Lung microvascular endothelial cell (primary cell): ENCODE data around the gene TRMT61A. TPM values are rescaled to one million over a fixed set of nuclear protein-coding genes. Genes with fewer than 3 reads are reported as not detected.
"Not testable (repeated sequence)": the region's sequence is repeated elsewhere in the genome, so short reads cannot be mapped to it uniquely, and the experiment has no call there.

Experiments used
- DNase-seq, 2 donors: peaks; one replicate each; pipeline versions ENCODE4 v3.0.0 to v3.0.0-alpha.2; 2010; ENCODE audit warnings: low read depth in 2 of 2
- total RNA-seq: library from RNA; depleted of rRNA; stranded (reverse); fragments of >200 nt; gene quantifications from 2 replicates; pipeline ENCODE4 v1.2.1, GENCODE V29; 2014

The TRMT61A gene
- total RNA-seq, 1 donor from 2014 or later: 5.4 TPM

DNA sequence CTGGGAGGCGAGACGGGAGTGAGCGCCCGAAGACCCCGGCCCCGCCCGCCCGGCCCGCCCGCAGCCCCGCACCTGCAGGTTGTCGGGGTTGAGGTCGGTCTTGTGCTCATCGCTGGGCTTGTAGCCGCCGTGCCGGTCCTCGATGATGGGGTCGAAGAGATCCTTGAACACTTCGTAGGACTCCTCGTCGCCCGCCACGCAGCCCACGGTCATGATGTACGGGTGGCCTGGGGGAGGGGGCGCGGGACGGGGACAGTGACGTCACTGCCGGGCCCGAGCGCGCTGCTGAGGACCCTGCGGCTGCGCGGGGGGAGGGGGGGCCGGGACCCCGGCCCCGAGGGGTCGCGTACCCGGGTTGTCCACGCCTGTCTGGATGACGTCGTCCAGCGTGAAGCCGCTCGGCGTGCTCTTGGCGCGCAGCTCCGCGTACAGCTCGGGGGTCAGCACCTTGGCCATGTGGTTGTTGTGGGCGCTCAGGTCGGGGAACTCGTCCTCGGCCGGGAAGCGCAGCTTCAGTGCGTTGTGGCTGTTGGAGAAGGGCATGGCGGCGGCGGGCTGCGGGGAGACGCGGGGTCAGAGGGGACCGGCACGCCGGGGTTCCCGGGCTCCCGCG is 6.9 kb upstream of the TRMT61A start:
- DNase-seq: no peak

DNA sequence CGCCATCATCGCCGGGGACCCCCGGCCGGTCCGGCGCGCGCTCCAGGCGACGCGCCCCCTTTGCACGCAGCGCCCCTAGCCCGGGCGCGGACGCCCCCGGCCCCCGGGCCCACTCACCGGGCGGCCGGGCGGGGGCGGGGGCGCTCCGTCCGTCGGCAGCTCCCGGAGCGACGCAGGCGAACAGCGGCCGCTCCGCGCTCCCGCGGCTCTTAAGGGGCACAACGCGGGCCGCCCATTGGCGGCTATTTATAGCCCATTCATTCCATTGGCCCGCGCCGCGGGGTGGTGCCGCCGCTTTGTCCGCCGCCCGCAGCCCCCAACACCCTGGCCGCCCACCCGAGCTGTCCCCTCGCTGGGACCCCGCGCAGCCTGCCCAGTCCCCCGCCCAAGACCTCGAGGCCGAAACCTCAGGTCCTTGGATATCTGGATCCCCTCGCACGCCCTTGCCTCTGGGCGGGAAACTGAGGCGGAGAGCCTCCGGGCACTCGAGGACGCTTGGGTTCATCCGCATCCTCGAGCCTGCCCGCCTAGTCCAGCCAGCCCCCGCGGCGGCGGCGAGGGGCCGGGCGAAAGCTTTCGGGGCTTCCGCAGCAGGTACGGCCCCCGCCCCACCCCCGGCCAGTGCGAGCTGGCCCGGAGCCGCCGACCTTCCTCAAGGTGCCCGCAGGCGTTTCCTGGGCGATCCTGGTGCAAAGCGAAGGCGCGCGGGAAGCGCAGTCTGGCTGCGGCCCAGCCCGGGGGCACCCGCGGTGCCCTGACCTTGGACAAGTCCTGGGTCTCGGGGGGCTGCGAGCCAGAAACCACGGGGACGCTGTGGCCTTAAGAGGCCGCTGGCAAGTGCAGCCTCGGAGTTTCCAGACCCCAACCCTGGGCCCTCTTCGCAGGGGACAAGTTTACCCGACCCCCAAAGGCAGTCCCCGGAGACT is 6.1 kb upstream of the TRMT61A start, which contains the start of gene CKB:
CKB (minus strand) TSS at position 182 of the 926 bp plus-strand sequence. CDS start 337 bp downstream, outside the sequence.
- DNase-seq: peak; percentile 43 to 69

DNA sequence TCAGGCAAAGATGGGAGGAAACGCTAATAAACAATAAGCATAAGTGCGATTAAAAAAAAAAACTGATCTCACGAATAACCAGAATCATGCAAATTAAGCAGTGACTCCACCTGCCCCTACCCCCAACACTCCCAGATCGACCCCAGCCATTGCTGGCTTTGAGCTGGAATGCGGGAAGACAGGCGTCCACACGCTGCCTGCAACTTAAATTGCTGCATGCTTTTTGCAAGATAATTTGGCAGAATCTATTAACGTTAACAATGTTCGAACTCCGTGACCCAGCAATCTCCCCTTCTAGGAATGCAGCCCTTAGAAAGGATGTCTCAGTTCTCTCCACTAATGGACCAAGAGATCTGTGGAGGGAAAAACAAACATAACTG is 5.4 kb upstream of the TRMT61A start:
- DNase-seq: no peak

DNA sequence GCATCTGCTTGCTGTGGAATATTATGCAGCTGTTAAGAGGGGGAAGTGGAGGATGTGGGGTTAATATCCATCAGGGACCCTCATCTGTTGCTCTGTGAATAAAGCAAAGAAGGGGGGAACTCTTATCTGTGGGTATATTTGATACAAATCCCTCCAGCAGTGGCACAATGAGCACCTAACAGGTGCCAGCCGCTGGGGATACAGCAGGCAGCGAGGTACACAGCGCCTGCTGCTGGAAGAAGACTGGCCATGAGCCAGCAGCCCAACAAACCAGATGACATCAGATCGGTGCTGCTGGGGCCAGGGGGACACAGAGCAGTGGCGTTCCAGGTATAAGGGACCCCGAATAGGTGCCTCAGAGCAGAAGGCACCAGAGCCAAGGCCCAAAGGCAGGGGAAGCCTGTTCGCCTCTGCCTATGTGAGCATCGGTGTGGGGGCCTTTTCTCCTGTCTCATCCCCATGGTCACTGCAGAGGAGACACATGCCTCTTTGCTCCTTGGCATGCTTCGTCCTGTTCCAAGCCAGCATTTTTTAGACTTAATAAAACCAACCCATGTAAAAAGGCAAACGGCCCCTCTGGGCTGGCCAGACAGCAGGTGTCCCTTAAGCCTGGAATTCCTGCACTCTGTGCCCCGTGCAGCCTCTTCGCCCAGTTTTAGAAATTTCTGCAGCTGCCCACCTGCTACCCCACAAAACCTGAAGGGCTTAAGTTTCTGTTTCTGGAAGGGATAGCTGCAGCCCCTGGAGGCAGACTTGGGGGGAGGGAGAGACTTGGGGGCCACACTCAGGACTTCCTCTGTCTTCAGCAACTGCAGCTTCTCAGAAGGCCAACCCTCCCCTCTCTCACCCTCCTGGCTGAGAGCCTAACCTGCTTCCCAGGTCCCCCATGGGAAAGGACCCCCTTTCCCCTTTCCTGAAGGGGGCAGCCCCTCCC is 4.7 kb upstream of the TRMT61A start:
- DNase-seq: no peak

DNA sequence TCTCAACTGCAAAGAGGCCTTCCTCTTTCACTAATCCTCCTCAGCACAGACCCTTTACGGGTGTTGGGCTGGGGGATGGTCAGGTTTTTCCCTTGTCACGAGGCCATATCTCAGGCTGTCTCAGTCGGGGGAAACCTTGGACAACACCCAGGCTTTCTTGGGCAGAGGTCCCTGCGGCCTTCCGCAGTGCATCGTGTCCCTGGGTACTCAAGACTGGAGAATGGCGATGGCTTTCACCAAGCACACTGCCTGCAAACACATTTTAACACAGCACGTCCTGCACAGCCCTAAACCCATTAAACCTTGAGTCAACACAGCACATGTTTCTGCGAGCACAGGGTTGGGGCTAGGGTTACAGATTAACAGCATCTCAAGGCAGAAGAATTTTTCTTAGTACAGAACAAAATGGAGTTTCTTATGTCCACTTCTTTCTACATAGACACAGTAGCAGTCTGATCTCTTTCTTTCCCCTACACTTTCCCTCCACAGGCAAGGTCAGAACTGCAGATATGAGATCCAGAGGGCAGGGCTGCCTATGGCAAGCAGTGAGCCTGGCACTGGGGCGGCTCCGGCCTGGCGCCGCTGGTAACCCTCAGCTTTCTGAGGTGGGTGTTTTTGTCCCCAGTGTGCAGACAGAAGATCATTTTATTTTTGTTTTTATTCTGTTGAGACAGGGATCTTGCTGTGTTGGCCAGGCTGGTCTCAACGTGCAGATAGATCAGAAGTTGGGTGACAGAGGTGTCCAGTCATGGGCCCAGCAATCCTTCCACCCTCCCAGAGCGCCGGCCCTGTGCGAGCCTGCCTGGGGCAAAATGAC is 3.4 kb upstream of the TRMT61A start:
- DNase-seq: not testable (repeated sequence)

DNA sequence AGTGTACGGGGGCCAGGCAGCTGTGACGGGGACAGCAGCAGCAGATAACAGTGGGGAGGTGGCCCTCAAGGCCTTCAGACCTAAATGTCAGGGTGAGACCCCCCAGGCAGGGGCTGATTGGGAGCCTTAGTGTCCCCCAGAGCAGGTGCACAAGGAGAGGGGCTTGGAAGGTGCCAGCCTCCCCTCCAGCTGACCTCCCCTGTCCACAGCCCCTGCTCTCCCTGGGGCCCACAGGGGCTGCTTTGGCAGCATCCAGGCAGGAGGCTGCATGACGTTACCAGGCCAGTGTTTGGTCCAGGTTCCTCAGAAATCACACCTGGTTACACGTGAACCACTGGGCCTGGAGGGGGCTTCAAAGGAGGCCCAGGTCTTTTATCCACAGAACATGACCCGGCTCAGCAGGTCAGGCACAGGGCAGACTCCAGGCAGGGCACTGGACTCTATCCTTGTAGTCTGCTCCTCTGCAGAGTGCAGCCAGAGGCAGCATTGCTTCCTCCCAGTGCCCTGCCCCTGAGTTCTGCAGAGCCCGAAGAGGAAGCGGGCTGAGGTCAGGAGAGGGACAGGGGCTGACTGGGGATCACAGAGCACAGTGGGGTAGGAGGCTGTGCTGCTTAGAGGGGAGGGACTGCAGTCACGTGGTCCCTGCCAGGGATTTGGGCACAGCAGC is 2.6 kb upstream of the TRMT61A start:
- DNase-seq: no peak

DNA sequence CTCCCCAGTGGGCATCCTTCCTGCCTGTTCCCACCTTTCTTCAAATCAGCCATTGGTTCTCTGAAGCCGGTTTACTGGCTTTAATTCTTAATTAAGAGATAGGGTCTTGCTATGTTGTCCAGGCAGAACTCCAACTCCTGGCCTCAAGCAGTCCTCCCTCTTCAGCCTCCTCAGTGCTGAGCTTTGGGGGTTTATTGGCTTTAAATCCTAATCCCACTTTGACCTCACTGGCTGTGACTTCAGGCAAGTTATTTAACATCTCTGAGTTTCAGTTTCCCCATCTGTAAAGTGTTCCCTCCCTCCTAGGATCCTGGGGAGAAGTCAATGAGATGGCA is 2.1 kb upstream of the TRMT61A start:
- DNase-seq: no peak

DNA sequence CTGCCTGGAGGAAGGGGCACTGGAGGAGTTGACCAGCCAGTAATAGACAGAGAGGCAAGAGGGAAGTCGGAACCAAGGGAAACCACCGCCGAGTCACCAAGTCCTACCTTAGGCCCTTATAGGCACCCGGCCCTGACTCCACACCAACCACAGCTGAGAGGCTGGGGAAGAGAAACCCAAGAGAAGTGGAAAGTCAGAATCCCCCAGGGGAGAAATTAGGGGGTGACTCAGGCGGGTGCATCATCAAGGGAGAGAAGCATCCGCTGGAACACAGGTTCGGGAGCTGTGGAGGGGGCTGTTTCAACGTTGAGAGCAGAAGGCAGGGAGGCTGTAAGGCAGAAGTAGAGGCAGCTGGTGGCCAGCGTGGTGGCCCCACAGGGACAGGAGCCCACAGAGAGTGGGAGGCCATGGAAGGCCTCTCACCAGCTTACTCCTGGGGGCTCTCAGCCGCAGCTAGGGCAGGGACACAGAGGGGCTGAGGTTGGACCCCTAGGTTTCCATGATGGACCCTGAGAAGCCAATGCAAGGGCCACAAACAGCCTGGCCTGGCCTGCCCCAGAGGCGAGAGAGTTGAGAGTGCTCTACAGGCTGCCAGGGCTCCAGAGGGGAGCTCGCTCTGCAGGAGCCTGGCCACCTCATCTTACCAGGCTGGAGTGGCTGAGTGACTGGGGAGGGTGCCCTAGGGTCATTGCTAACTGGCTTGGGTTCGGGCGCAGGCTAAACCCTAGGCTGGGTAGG is 1.4 kb upstream of the TRMT61A start:
- DNase-seq: no peak

DNA sequence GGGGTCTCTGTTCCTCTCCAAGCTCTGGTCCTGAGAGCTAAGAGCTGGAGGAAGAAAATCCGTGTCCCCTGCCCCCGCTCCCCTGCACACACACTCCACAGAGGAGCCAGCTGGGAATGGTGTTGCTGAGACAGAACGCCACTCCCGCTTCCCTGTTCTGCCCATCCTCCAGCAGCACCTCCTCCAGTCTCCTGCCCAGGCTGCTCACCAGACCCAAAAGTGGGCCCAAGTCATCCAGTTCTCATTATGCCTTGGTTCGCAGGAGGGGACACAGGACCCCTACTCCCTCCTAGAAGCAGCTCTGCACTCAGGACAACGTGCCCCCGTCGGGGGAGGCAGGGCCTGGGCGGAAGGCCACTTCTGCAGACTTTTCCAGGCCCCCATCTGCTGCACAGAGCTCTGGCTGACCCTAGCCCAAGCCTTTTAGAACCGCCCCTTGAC is 830 bp upstream of the TRMT61A start:
- no peak for DNase-seq

DNA sequence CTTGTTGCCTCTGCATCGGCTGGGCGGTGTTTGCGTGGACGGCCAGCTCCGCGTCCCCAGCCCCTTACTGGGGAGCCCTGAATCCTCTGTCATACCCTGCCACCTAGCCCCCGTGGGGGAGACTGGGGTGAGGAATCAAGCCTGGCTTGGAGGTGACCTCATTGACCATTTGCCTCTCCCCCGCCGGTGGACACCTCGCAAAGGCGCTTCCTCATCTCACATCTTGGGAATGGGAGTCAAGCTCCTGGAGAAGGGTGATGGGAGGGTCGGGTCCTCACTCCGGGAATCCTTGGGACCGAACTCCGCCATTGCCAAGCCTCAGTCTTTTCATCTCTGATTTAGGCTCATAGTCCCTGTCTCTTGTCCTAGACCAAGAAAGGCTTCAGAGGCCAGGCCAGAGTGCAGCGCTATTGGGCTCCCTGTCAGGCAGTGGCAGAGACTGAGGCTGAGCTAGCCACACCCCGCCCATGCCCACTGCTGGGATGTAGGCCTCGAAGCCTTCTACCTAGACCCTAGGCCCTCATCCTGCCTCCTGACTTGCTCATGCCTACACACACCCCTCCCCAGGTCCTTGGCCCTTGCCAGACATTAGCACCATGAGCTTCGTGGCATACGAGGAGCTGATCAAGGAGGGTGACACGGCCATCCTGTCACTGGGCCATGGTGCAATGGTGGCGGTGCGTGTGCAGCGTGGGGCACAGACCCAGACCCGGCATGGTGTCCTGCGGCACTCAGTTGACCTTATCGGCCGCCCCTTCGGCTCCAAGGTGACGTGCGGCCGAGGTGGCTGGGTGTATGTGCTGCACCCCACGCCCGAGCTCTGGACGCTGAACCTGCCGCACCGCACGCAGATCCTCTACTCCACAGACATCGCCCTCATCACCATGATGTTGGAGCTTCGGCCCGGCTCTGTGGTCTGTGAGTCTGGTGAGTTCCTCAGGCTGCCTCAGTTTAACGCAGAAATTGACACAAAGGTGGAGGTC is 678 bp downstream of the TRMT61A start:
- DNase-seq: no peak

DNA sequence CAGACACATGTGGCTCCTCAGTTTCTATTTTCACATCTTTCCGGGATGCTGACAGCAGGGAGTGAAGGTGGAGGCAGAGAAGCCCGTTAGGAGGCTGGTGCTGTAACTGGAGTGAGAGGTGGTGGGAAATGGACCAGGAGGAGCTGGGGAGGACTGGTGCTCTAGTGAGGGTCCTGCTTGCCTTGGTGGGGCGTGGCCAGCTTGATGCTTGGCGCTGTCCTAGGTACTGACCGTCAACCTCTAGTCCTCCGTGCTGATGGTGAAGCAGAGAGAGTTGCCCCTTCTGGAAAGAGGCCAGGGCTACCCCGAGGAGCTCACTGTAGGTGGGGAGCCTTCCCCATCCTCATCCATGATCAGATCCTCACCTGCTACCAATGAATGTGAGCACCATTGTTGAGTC is 1.4 kb downstream of the TRMT61A start:
- peak; percentile 40 to 42 for DNase-seq

DNA sequence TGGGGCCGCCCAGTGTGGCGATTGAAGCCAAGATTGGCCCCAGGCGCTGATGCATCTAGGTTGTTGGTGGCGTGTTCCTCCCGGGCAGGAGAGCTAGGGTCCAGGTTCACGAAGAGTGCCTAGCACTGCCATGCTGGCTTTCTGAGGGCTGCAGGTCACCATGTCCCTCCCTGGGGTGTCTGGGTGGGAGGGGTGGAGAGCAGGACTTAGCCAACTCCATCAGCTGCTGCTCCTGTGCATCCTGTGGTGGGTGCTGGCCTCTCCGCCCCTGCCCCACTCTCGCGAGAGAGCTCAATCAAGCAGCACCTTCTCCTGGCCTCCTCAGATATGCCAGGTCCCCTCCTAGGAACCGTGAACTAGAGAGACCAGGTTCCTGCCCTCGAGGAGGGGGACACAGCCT is 1.8 kb downstream of the TRMT61A start:
- no peak for DNase-seq

DNA sequence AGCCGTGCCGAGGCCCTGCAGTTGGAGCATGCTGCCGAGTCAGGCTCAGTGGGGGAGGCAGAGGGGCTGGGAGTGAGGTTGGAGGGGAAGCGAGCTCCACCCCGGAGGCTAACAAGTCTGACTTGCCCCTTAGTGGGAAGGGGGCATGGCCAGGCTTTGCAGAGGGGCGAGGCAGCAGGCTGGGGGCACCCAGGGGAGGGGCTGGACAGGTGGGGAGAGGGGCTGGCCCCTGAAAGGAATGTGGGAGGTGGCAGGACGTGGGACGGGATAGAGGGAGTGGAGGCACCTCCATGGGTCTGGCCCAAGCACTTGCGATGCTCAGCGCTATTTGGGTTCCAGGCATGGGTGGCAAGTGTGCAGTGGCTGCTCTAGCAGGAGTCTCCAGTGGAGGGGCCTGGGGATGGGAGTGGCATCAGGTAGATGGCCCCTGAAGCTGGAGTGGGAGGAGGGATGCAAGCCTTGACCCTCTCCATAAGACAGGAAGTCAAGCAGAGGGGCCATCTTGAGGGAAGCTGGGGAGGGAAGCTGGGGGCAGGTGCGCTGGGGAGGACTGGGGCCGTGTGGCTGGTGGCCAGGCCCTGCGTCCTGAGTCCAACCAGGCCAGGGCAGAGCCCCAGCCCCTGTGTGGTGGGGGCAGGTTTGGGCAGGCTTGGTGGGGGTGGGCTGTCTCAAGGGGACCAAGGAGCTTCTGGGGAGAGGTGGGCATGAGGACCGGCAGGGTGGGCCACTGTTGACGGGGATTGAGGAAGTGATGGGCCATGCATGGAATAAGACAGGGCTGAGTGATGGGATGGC is 2.6 kb downstream of the TRMT61A start:
- DNase-seq: no peak

DNA sequence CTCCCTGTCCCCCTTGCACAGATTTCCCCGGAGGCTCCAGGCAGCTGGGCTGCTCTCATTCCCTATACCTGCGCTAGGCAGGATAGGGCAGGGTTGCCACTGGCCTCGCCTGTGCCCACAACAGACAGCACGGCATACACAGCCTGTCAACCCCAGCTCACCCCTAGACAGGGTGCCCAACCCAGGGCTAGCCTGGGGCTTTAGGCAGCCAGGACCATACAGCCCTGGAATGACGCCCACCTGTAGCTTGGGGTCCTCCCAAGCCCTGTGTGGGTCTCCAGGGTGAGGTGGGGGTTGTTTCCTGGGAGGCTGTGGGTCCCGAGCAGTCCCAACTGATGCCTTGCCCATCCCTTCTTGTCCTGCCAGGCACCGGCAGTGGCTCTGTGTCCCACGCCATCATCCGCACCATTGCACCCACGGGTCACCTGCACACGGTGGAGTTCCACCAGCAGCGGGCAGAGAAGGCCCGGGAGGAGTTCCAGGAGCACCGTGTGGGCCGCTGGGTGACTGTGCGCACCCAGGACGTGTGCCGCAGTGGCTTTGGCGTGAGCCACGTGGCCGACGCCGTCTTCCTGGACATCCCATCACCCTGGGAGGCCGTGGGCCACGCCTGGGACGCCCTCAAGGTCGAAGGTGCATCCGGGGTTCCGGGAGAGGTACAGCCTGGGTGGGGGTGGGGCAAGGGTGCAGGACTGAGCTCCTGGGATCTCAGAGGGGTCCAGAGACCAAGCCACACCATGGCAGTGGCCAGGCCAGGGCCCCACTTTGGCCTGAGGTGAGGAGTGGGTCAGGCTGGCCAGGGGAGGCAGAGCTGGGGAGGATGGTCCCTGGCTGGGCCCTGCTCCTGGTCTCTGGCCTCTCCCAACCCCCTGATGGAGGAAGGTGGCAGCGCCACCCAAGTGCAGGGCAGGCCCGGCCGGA is 3.5 kb downstream of the TRMT61A start:
- no peak for DNase-seq

DNA sequence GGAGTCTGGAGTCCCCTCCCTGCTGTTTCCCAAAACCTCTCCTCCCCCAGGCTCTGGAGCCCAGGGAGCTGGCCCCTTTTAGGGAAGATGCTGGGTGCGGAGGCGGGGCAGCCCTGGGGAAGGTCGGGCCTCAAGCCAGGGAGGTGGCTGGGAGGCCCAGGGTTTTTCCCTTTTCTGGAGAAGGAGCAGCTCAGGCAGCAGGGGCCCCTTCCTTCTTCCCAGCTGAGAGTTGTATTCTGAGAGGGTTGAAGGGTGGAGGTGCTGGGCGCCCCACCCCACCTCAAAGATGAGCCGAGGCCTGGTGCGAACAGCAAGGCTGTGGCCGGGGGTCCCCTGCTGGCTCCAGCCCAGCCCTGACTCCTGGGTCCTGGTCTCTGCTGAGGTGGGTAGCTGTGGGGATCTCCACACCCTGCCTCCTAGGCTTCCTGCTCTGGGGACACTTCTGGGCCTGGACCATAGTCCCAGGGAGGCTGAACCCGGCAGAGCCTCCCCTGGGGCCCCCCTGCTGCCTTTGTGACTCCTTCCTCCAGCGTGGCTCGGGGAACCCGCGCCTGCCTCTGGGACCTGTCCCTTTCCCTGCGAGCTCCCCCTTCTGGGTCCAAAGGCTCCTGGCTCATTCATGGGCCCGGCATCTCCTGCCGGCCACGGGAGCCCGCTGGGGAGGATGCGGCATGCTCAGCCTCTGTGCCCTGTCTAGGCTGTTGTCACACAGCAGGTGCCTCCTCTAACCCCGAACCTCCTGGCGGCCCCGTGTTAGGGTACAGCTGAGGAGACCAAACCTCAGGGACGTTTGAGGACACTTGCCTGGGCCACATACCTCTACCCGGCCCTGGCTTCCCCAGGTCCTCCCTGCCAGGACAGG is 4.4 kb downstream of the TRMT61A start:
- no peak for DNase-seq
